LNCaP clone FGC (cell line): ENCODE measurements around the gene ZNF385B.
"Not testable (repeated sequence)": the region's sequence is repeated elsewhere in the genome, so short reads cannot be mapped to it uniquely, and the experiment has no call there.

ENCODE experiments used
- DNase-seq: peaks from one replicate; pipeline ENCODE4 v3.0.0-alpha.2; 2011; ENCODE audit warnings: low read depth
- H3K4me3 ChIP-seq: 2 replicates; pipeline ENCODE4 v1.5.1; 2011; ENCODE audit warnings: mild to moderate bottlenecking, low read depth, low read length, control low read depth
- CTCF ChIP-seq: IDR thresholded peaks from 2 replicates; pipeline ENCODE4 v1.5.1; 2012; ENCODE audit warnings: mild to moderate bottlenecking; ENCODE audit not compliant: control insufficient read depth, insufficient read depth; ENCODE audit errors: extremely low read depth

Gene ZNF385B

GRCh38 chr2:179785902-179786301 is 75.5 kb downstream of the ZNF385B start:
- TF ChIP-seq CTCF = no peak
- H3K4me3 ChIP-seq = no peak overlapping the region
- no peak for DNase-seq

DNA sequence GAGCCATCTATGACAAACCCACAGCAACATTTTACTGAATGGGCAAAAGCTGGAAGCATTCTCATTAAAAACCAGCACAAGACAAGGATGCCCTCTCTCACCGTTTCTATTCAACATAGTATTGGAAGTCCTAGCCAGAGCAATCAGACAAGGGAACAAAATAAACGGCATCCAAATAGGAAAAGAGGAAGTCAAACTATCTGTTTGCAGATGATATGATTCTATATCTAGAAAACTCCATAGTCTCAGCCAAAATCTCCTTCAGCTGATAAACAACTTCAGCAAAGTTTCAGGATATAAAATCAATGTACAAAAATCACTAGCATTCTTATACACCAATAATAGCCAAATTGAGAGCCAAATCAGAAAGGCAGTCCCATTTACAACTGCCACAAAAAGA is 79.1 kb downstream of the ZNF385B start:
- H3K4me3 ChIP-seq, DNase-seq: not testable (repeated sequence)

- H3K4me3 ChIP-seq = no peak overlapping the region
- TF ChIP-seq CTCF = no peak
- no peak for DNase-seq
Measured at GRCh38 chr2:179773986-179774385, 87.4 kb downstream of the ZNF385B start.

DNA sequence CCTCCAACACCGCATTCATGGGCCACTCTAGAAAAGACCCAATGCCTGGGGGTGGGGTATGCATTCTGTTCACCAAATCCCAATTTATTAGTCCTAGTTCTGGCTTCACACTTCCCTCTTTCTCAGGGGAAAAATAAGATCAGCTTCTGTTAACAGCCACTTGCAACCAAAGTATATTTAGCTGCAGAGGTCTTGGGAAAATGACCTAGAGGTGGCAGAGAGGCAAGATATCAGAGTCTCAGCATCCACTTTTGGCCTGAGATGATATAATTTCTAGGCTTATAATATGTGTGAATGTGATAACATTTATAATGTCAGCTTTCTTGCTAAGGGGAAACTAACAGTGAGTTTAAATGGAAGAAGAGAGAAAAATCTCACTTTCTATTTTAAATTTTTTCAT is 89.1 kb downstream of the ZNF385B start:
- no peak for DNase-seq
- no peak overlapping the region for H3K4me3 ChIP-seq
- TF ChIP-seq CTCF = no peak

DNA sequence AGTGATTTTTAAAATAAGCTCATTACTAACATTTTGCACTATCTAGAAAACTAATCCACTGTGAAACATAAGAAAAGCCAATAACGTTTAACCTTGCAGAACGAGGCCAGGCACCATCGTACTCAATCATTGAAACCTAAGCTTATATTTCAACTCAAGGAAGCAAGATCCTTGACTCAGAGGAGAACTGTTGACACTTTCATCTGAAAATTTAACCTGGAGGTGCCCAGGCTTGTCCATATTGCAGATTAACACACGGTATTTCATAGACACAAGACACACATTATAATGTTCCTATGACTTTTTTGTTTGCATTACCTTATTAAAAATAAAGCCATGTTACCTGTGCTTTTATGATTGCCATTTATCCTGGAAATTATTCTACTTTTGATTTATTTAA is 89.6 kb downstream of the ZNF385B start:
- no peak for DNase-seq
- no peak overlapping the region for H3K4me3 ChIP-seq

GRCh38 chr2:179770029-179770428 is 91.4 kb downstream of the ZNF385B start:
- no peak for DNase-seq
- H3K4me3 ChIP-seq = no peak overlapping the region
- TF ChIP-seq CTCF = no peak

More for the DNA sequence above, 89.6 kb downstream of the ZNF385B start:
- TF ChIP-seq CTCF = no peak

DNA sequence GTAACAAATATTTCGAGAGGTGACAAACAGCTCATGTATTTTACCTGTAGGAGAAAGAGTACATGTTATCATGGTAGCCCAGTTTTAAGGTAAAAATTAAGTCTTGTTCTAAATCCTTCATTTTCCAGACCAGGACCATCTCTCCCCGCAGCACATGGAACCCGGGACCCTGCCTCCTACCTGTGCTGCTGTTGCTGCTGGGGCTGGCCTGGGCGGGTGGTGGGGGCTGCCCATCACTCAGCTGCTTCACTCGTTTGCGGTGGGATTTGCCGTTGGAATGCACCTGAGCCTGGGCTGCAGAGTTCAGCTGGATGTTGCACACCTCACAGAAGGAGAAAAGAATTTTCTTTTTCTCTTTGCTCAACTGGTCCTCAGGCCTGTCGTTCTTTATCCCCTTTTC is 92.1 kb downstream of the ZNF385B start:
- no peak overlapping the region for H3K4me3 ChIP-seq
- TF ChIP-seq CTCF = no peak
- no peak for DNase-seq
